ENCODE results near the gene YIPF3.

- peak; percentile 92 for TF ChIP-seq CTCF (IDR thresholded peaks at IDR 0.05)
- TF ChIP-seq EZH2 (IDR thresholded peaks at IDR 0.05; ENCODE audit: borderline replicate concordance, insufficient read depth, low read depth, low read length, poor library complexity, severe bottlenecking), result no peak
These were observed 9.9 kb downstream of the YIPF3 start for GRCh38 chr6:43506667-43507471.

All from B cell (primary cell).